Measurements from ENCODE around the gene NKAIN2. TPM values are rescaled to one million over a fixed set of nuclear protein-coding genes. Genes with fewer than 3 reads are reported as not detected.
"Not testable (repeated sequence)": the region's sequence is repeated elsewhere in the genome, so short reads cannot be mapped to it uniquely, and the experiment has no call there.

Gene NKAIN2
- total RNA-seq, 3 donors from 2014 or later: 0.48 to 1.8 TPM; not detected in 1

DNA sequence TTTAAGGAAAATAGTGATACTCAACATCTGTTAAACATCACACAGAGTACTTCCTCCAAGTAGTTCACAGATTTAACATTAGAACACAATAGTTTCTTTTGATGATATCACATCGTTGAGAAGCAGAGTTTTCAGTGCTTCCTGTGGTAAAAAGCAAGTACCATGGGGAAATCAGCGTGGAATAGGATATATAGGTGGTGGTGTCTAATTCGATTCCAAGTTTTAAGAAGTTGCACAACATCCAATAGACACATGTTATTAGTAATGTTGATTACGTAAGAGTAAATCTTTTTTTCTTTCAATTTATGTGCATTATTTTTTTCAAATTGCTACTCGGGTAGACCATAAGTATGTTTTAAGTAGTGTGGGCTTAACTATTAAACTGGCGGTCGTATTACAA is 360.7 kb downstream of the NKAIN2 start:
- Histone ChIP-seq H3K27me3 (no peaks in the 10 kb centered on the region), H3K4me1 (no peaks in the 10 kb centered on the region), H3K36me3 (no peaks in the 10 kb centered on the region), H3K9me3 (no peaks in the 10 kb centered on the region), H3K27ac (no peak overlapping the region), H3K4me3 (no peak overlapping the region)
- no peak for DNase-seq (ENCODE audit: low spot score in 2 of 2)
- intact Hi-C loops (cut with DNase I; ENCODE audit: low total_unique reads): no loop called here
- TF ChIP-seq POLR2AphosphoS5 (IDR thresholded peaks at IDR 0.05) (no peak), POLR2A (IDR thresholded peaks at IDR 0.05) (no peak), CTCF (IDR thresholded peaks at IDR 0.05) (no peak)

DNA sequence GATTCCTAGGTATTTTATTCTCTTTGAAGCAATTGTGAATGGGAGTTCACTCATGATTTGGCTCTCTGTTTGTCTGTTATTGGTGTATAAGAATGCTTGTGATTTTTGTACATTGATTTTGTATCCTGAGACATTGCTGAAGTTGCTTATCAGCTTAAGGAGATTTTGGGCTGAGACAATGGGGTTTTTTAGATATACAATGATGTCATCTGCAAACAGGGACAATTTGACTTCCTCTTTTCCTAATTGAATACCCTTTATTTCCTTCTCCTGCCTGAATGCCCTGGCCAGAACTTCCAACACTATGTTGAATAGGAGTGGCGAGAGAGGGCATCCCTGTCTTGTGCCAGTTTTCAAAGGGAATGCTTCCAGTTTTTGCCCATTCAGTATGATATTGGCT is 363.6 kb downstream of the NKAIN2 start:
- H3K36me3 ChIP-seq; DNase-seq (ENCODE audit: low spot score in 2 of 2); H3K4me1 ChIP-seq; H3K9me3 ChIP-seq; intact Hi-C loops (cut with DNase I; ENCODE audit: low total_unique reads); H3K27me3 ChIP-seq; H3K27ac ChIP-seq; H3K4me3 ChIP-seq: not testable (repeated sequence)

- TF ChIP-seq CTCF (IDR thresholded peaks at IDR 0.05) (no peak), POLR2AphosphoS5 (IDR thresholded peaks at IDR 0.05) (no peak), POLR2A (IDR thresholded peaks at IDR 0.05) (no peak)
- intact Hi-C loops (cut with DNase I; ENCODE audit: low total_unique reads): no loop called here
- Histone ChIP-seq H3K27ac (no peak overlapping the region), H3K27me3 (no peaks in the 10 kb centered on the region), H3K4me1 (no peaks in the 10 kb centered on the region), H3K36me3 (no peaks in the 10 kb centered on the region), H3K9me3 (no peaks in the 10 kb centered on the region), H3K4me3 (no peak overlapping the region)
- no peak for DNase-seq (ENCODE audit: low spot score in 2 of 2)
Measured at GRCh38 chr6:124190256-124190655, 386.6 kb downstream of the NKAIN2 start.

DNA sequence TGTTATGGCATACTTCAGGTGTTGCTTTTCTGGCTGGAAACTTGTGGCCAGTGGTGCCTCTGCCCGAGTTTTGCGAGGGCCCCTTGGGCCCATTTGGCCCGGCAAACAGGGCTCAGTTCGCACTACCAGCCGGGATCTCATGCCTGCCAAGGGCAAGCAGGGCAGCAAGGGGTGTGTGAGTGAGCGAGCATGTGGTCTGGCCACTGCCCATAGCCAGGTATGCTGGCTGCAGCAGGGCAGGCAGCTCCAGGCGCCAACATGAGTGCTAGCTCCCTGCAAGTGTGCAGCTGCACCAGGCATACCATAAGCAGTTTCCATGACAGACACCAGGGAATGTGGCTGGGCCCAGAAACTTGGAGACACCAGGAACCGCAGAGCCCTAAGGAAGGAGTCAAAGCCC is 389.5 kb downstream of the NKAIN2 start:
- Histone ChIP-seq H3K9me3 (no peaks in the 10 kb centered on the region), H3K27me3 (no peaks in the 10 kb centered on the region), H3K4me3 (no peak overlapping the region), H3K4me1 (no peaks in the 10 kb centered on the region), H3K27ac (no peak overlapping the region), H3K36me3 (no peaks in the 10 kb centered on the region)
- no peak for TF ChIP-seq CTCF (IDR thresholded peaks at IDR 0.05)
- no peak for TF ChIP-seq POLR2AphosphoS5 (IDR thresholded peaks at IDR 0.05)
- no peak for TF ChIP-seq POLR2A (IDR thresholded peaks at IDR 0.05)
- no peak for DNase-seq (ENCODE audit: low spot score in 2 of 2)
- intact Hi-C loops (cut with DNase I; ENCODE audit: low total_unique reads): no loop called here

- intact Hi-C loops (cut with DNase I; ENCODE audit: low total_unique reads): no loop called here
- Histone ChIP-seq H3K27me3 (no peaks in the 10 kb centered on the region), H3K4me1 (no peaks in the 10 kb centered on the region), H3K9me3 (no peaks in the 10 kb centered on the region), H3K4me3 (no peak overlapping the region), H3K36me3 (no peaks in the 10 kb centered on the region), H3K27ac (no peak overlapping the region)
- no peak for DNase-seq (ENCODE audit: low spot score in 2 of 2)
- TF ChIP-seq POLR2AphosphoS5 (IDR thresholded peaks at IDR 0.05) (no peak), CTCF (IDR thresholded peaks at IDR 0.05) (no peak), POLR2A (IDR thresholded peaks at IDR 0.05) (no peak)
Measured at GRCh38 chr6:124197148-124197547, 393.5 kb downstream of the NKAIN2 start.

DNA sequence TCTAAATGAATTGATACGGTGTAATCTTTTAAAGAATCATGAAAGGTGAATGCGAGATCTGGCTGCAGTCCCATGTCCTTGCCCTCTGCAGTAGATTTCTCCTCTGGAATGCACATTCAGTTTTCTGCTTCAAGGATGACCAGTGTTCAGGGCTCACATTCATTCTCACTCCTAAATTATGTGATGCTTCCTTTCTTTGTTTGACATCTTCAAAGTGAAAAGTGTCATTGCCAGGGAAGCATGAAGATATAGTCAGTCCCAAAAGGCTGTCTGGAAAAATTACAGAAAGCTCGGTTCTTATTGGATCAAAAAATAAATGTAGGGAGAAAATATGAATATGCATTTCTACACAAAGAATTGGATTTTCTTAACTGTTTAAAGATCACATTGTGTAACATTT is 395.6 kb downstream of the NKAIN2 start:
- TF ChIP-seq POLR2AphosphoS5 (IDR thresholded peaks at IDR 0.05): no peak
- no peak for TF ChIP-seq POLR2A (IDR thresholded peaks at IDR 0.05)
- no peak for TF ChIP-seq CTCF (IDR thresholded peaks at IDR 0.05)
- no peaks in the 10 kb centered on the region for H3K9me3 ChIP-seq
- DNase-seq (ENCODE audit: low spot score in 2 of 2): no peak

More for the DNA sequence above, 395.6 kb downstream of the NKAIN2 start:
- Histone ChIP-seq H3K4me1 (no peaks in the 10 kb centered on the region), H3K36me3 (no peaks in the 10 kb centered on the region), H3K4me3 (no peak overlapping the region), H3K27me3 (no peaks in the 10 kb centered on the region), H3K27ac (no peak overlapping the region)
- intact Hi-C loops (cut with DNase I; ENCODE audit: low total_unique reads): no loop called here

Measured in breast epithelium (tissue), 4 donors.